Loucy (cell line): Measurements from ENCODE around the gene LRCH1.

ENCODE experiments used
- H2AFZ ChIP-seq: fragments of 200-600 bp; sonication (generic); 2 replicates; pipeline ENCODE4 v1.6.0; 2016; ENCODE audit warnings: antibody characterized with exemption, mild to moderate bottlenecking, low read length, moderate library complexity
- H3F3A ChIP-seq: fragments of 200-600 bp; 2 replicates; pipeline ENCODE4 v1.6.0; 2016; ENCODE audit warnings: antibody characterized with exemption, low read depth, mild to moderate bottlenecking
- H3K27me3 ChIP-seq: fragments of 200-600 bp; sonication (generic); 2 replicates; pipeline ENCODE4 v1.6.1; 2014; ENCODE audit warnings: low read length, mild to moderate bottlenecking; ENCODE audit not compliant: insufficient read depth, poor library complexity, severe bottlenecking
- H3K36me3 ChIP-seq: fragments of 200-600 bp; sonication (generic); 2 replicates; pipeline ENCODE4 v1.6.1; 2016; ENCODE audit warnings: low read length; ENCODE audit not compliant: insufficient read depth
- H3K4me1 ChIP-seq: fragments of 200-600 bp; sonication (generic); 2 replicates; pipeline ENCODE4 v1.5.1; 2014; ENCODE audit warnings: low read length, mild to moderate bottlenecking; ENCODE audit not compliant: insufficient read depth, poor library complexity, severe bottlenecking
- H3K4me2 ChIP-seq: fragments of 200-600 bp; sonication (generic); 2 replicates; pipeline ENCODE4 v1.6.0; 2014; ENCODE audit warnings: antibody characterized with exemption, low read length, low read depth, mild to moderate bottlenecking; ENCODE audit not compliant: poor library complexity, severe bottlenecking
- H3K4me3 ChIP-seq: fragments of 200-600 bp; sonication (generic); 2 replicates; pipeline ENCODE4 v1.5.1; 2014; ENCODE audit warnings: low read length, mild to moderate bottlenecking, mixed read lengths; ENCODE audit not compliant: poor library complexity, severe bottlenecking
- H3K79me2 ChIP-seq: fragments of 200-600 bp; sonication (generic); 2 replicates; pipeline ENCODE4 v1.6.1; 2014; ENCODE audit warnings: low read length; ENCODE audit not compliant: insufficient read depth
- H3K9ac ChIP-seq: fragments of 200-600 bp; sonication (generic); 2 replicates; pipeline ENCODE4 v1.6.0; 2014; ENCODE audit warnings: mild to moderate bottlenecking, low read depth, low read length, moderate library complexity; ENCODE audit not compliant: poor library complexity, severe bottlenecking
- H3K9me2 ChIP-seq: fragments of 200-600 bp; sonication (generic); replicated peaks from 2 replicates; pipeline ENCODE4 v1.6.1; 2016; ENCODE audit warnings: low read depth, low read length, mixed read lengths
- H3K9me3 ChIP-seq: fragments of 200-600 bp; sonication (generic); 2 replicates; pipeline ENCODE4 v1.6.1; 2014; ENCODE audit warnings: mild to moderate bottlenecking, antibody characterized with exemption, low read length, low read depth; ENCODE audit not compliant: insufficient read depth
- H4K20me1 ChIP-seq: fragments of 200-600 bp; sonication (generic); 2 replicates; pipeline ENCODE4 v1.6.0; 2014; ENCODE audit warnings: antibody characterized with exemption, low read length, mild to moderate bottlenecking; ENCODE audit not compliant: insufficient read depth, poor library complexity, severe bottlenecking
- CTCF ChIP-seq: fragments of 200-600 bp; sonication (generic); conservative IDR thresholded peaks from 2 replicates; pipeline ENCODE4 v1.5.1; 2014; ENCODE audit warnings: mild to moderate bottlenecking, antibody characterized with exemption, low read length
- EZH2phosphoT487 ChIP-seq: fragments of 200-600 bp; IDR thresholded peaks from 2 replicates; pipeline ENCODE4 v1.6.1; 2018; ENCODE audit warnings: antibody characterized with exemption, mild to moderate bottlenecking, moderate library complexity, borderline replicate concordance

The LRCH1 gene

DNA sequence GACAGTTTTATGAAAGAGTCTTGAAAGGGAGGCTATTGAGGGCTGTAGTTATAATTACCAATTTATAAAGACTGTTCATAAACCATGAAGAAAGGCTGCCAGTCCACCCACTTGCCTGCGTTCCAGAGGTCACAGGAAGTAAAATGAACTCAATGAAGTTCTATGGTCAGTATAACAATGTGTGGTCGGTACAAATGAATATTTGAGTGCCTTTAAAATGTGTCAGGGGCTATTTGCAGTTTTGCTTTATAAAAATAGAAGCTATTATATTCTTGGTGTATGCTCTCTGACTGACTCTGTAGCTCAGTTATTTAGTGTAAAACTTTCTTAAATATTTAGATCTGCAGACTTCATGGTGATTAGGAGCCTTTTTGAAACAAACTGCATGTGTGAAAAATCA lies 197.0 kb downstream of the LRCH1 start:
- H3K36me3 ChIP-seq: 0 out of 2 replicates have a peak, but pooled peaks cover 6% of the 10 kb centered on the region
- 0 out of 2 replicates have a peak, but pooled peaks cover 5% of the 10 kb centered on the region for H3F3A ChIP-seq
- H3K9me2 ChIP-seq: no peaks in the 10 kb centered on the region
- no peak overlapping the region for H3K9ac ChIP-seq
- no peak overlapping the region for H3K4me2 ChIP-seq
- H3K79me2 ChIP-seq: no peaks in the 10 kb centered on the region
- no peaks in the 10 kb centered on the region for H4K20me1 ChIP-seq
- H3K4me1 ChIP-seq: peaks cover 46% of the 10 kb centered on the region
- H3K9me3 ChIP-seq: no peaks in the 10 kb centered on the region
- H3K4me3 ChIP-seq: no peak overlapping the region
- no peak overlapping the region for H2AFZ ChIP-seq
- H3K27me3 ChIP-seq: peaks cover 5% of the 10 kb centered on the region
- TF ChIP-seq EZH2phosphoT487: no peak
- no peak for TF ChIP-seq CTCF

GRCh38 chr13:46751811-46752635 lies 199.1 kb downstream of the LRCH1 start:
- no peaks in the 10 kb centered on the region for H4K20me1 ChIP-seq
- H3K4me1 ChIP-seq: peaks cover 46% of the 10 kb centered on the region
- peak overlapping the region; percentile 50 for H3K4me3 ChIP-seq
- no peaks in the 10 kb centered on the region for H3K79me2 ChIP-seq
- no peak overlapping the region for H2AFZ ChIP-seq
- 0 out of 2 replicates have a peak, but pooled peaks cover 3% of the 10 kb centered on the region for H3K36me3 ChIP-seq
- 0 out of 2 replicates have a peak, but pooled peaks cover 5% of the 10 kb centered on the region for H3F3A ChIP-seq
- H3K9me2 ChIP-seq: no peaks in the 10 kb centered on the region
- peak overlapping the region; percentile 64 for H3K4me2 ChIP-seq
- H3K27me3 ChIP-seq: peaks cover 5% of the 10 kb centered on the region
- H3K9ac ChIP-seq: no peak overlapping the region
- TF ChIP-seq CTCF (peak; percentile 64), EZH2phosphoT487 (peak; percentile 93)
- no peaks in the 10 kb centered on the region for H3K9me3 ChIP-seq

DNA sequence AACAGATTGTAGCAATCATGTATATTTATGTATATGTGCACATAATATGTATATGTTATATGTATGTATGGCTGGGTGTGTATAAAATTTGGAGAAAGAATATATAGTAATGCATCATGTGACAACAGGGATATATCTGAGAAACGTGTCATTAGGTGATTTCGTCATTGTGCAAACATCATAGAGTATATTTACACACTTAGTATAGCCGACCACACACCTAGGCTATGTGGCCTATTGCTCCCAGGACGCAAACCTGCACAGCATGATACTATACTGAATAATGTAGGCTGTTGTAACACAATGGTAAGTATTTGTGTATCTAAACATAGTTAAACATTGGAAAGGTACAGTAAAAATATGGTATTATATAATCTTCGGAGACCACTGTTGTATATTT lies 200.2 kb downstream of the LRCH1 start:
- no peaks in the 10 kb centered on the region for H3K9me2 ChIP-seq
- no peak for TF ChIP-seq EZH2phosphoT487
- TF ChIP-seq CTCF: no peak
- H2AFZ ChIP-seq: no peak overlapping the region
- H3K9me3 ChIP-seq: no peaks in the 10 kb centered on the region
- peaks cover 38% of the 10 kb centered on the region for H3K4me1 ChIP-seq
- 0 out of 2 replicates have a peak, but pooled peaks cover 5% of the 10 kb centered on the region for H3F3A ChIP-seq
- no peak overlapping the region for H3K4me3 ChIP-seq
- H3K4me2 ChIP-seq: no peak overlapping the region
- no peaks in the 10 kb centered on the region for H4K20me1 ChIP-seq
- no peak overlapping the region for H3K9ac ChIP-seq
- H3K27me3 ChIP-seq: peaks cover 5% of the 10 kb centered on the region
- 0 out of 2 replicates have a peak, but pooled peaks cover 3% of the 10 kb centered on the region for H3K36me3 ChIP-seq
- H3K79me2 ChIP-seq: no peaks in the 10 kb centered on the region
